IMR-90 (cell line): ENCODE results near the gene RAB9B. TPM values are rescaled to one million over a fixed set of nuclear protein-coding genes. Genes with fewer than 3 reads are reported as not detected.

Experiments
- ATAC-seq: fragments of 200-7000 bp; cut with Tn5 transposase; 2 replicates; pipeline ENCODE4 v1.9.1; 2020; ENCODE audit warnings: low read depth, mild to moderate bottlenecking, moderate library complexity
- BruUV-seq: library from RNA; stranded (reverse); fragments of 400-500 nt; replicated peaks from 2 replicates; lab custom pipeline; 2021; lab: Mats Ljungman, UMichigan
- CTCF ChIA-PET: fragments of 300-600 bp; formaldehyde crosslinking; extraction: SDS; loops from one replicate; lab custom pipeline; 2021; ENCODE audit warnings: antibody characterized with exemption; lab: Yijun Ruan, JAX
- POLR2A ChIA-PET: fragments of 300-600 bp; sonication (Branson Sonifier 250); formaldehyde crosslinking; loops from one replicate; lab custom pipeline; 2022; ENCODE audit warnings: antibody characterized with exemption; ENCODE audit not compliant: unreplicated experiment; lab: Charles Lee
- DNase-seq: peaks from one replicate; pipeline ENCODE4 v3.0.0; 2013
- H2AFZ ChIP-seq: replicated peaks from 2 replicates; pipeline ENCODE3; 2013; ENCODE audit warnings: low read length, mild to moderate bottlenecking; ENCODE audit not compliant: poor library complexity
- H2AK5ac ChIP-seq: 2 replicates; pipeline ENCODE4 v1.6.1; 2013; ENCODE audit warnings: low read depth, low read length, inconsistent platforms
- H2AK9ac ChIP-seq: replicated peaks from 2 replicates; pipeline ENCODE3; 2013; ENCODE audit warnings: mild to moderate bottlenecking, low read depth, low read length, moderate library complexity; ENCODE audit not compliant: poor library complexity
- H2BK120ac ChIP-seq: 2 replicates; pipeline ENCODE4 v1.6.1; 2013; ENCODE audit warnings: low read depth, low read length, inconsistent platforms
- H2BK15ac ChIP-seq: 3 replicates; pipeline ENCODE4 v1.6.1; 2013; ENCODE audit warnings: low read depth, low read length, inconsistent platforms
- H2BK20ac ChIP-seq: 2 replicates; pipeline ENCODE4 v1.6.1; 2013; ENCODE audit warnings: low read depth, mild to moderate bottlenecking, inconsistent platforms, low read length, moderate library complexity
- H2BK5ac ChIP-seq: 2 replicates; pipeline ENCODE4 v1.6.1; 2013; ENCODE audit warnings: mild to moderate bottlenecking, low read depth, low read length, inconsistent platforms; ENCODE audit not compliant: poor library complexity, severe bottlenecking
- H3K14ac ChIP-seq: replicated peaks from 2 replicates; pipeline ENCODE4 v1.6.1; 2013; ENCODE audit warnings: low read depth, low read length, inconsistent platforms
- H3K18ac ChIP-seq: 2 replicates; pipeline ENCODE4 v1.6.1; 2013; ENCODE audit warnings: low read depth, low read length, control low read depth
- H3K23ac ChIP-seq: 2 replicates; pipeline ENCODE4 v1.6.1; 2013; ENCODE audit warnings: low read depth, low read length, inconsistent platforms
- H3K27ac ChIP-seq: 2 replicates; pipeline ENCODE4 v1.5.1; 2013; ENCODE audit warnings: mild to moderate bottlenecking, control low read depth, low read length; ENCODE audit not compliant: insufficient read depth
- H3K27me3 ChIP-seq: 2 replicates; pipeline ENCODE4 v1.6.1; 2013; ENCODE audit warnings: low read length; ENCODE audit not compliant: control insufficient read depth, insufficient read depth
- H3K36me3 ChIP-seq: 2 replicates; pipeline ENCODE4 v1.6.1; 2013; ENCODE audit warnings: low read length, mixed read lengths; ENCODE audit not compliant: control insufficient read depth, insufficient read depth
- H3K4ac ChIP-seq: 2 replicates; pipeline ENCODE4 v1.6.1; 2013; ENCODE audit warnings: low read depth, low read length, inconsistent platforms
- H3K4me1 ChIP-seq: 2 replicates; pipeline ENCODE4 v1.6.1; 2013; ENCODE audit warnings: low read length, mixed read lengths; ENCODE audit not compliant: control insufficient read depth, insufficient read depth
- H3K4me2 ChIP-seq: 2 replicates; pipeline ENCODE4 v1.6.1; 2013; ENCODE audit warnings: low read depth, mild to moderate bottlenecking, control low read depth, low read length, moderate library complexity
- H3K4me3 ChIP-seq: 2 replicates; pipeline ENCODE4 v1.5.1; 2013; ENCODE audit warnings: low read depth, mild to moderate bottlenecking, control low read depth, low read length, moderate library complexity; ENCODE audit not compliant: insufficient read depth
- H3K56ac ChIP-seq: 2 replicates; pipeline ENCODE4 v1.6.1; 2013; ENCODE audit warnings: low read length, inconsistent platforms; ENCODE audit not compliant: insufficient read depth; ENCODE audit errors: extremely low read depth
- H3K79me1 ChIP-seq, 2 experiments: 2 replicates each; pipeline ENCODE4 v1.6.1; 2013; ENCODE audit warnings: low read length in 2 of 2, inconsistent platforms in 1 of 2, low read depth in 1 of 2
- H3K9ac ChIP-seq: 2 replicates; pipeline ENCODE4 v1.6.1; 2013; ENCODE audit warnings: low read depth, low read length, control low read depth
- H3K9me1 ChIP-seq: 2 replicates; pipeline ENCODE4 v1.6.1; 2013; ENCODE audit warnings: low read length, inconsistent platforms; ENCODE audit not compliant: insufficient read depth
- H3K9me3 ChIP-seq: 2 replicates; pipeline ENCODE4 v1.6.1; 2013; ENCODE audit warnings: low read length; ENCODE audit not compliant: control insufficient read depth, insufficient read depth
- H4K20me1 ChIP-seq: 2 replicates; pipeline ENCODE4 v1.6.1; 2013; ENCODE audit warnings: low read length, inconsistent platforms; ENCODE audit not compliant: insufficient read depth
- H4K5ac ChIP-seq: 2 replicates; pipeline ENCODE4 v1.6.1; 2013; ENCODE audit warnings: mild to moderate bottlenecking, low read depth, low read length, control low read depth
- H4K8ac ChIP-seq, 2 experiments: 2 replicates each; pipeline ENCODE4 v1.6.1; 2013; ENCODE audit warnings: low read depth in 2 of 2, low read length in 2 of 2, control low read depth in 1 of 2, inconsistent platforms in 1 of 2
- H4K91ac ChIP-seq: 2 replicates; pipeline ENCODE4 v1.6.1; 2013; ENCODE audit warnings: low read depth, low read length, inconsistent platforms; ENCODE audit not compliant: insufficient read depth
- BHLHE40 ChIP-seq: fragments of 150-350 bp; IDR thresholded peaks from 2 replicates; pipeline ENCODE4 v1.6.1; 2016; ENCODE audit warnings: mild to moderate bottlenecking, low read depth, low read length
- CEBPB ChIP-seq: IDR thresholded peaks from 2 replicates; pipeline ENCODE4 v1.6.1; 2012; ENCODE audit warnings: low read depth, low read length, improper control_type of control experiment
- CHD1 ChIP-seq: IDR thresholded peaks from 2 replicates; pipeline ENCODE4 v1.6.1; 2012; ENCODE audit warnings: low read depth, low read length, improper control_type of control experiment
- CTCF ChIP-seq: conservative IDR thresholded peaks from 2 replicates; pipeline ENCODE4 v1.5.1; 2012; ENCODE audit warnings: mild to moderate bottlenecking, low read depth, low read length, improper control_type of control experiment
- FOS ChIP-seq: fragments of 150-350 bp; IDR thresholded peaks from 2 replicates; pipeline ENCODE4 v1.6.1; 2016; ENCODE audit warnings: low read depth, low read length
- MAFK ChIP-seq: IDR thresholded peaks from 2 replicates; pipeline ENCODE4 v1.6.1; 2012; ENCODE audit warnings: low read depth, low read length, improper control_type of control experiment
- MAZ ChIP-seq: IDR thresholded peaks from 2 replicates; pipeline ENCODE4 v1.6.1; 2012; ENCODE audit warnings: low read depth, mild to moderate bottlenecking, low read length, improper control_type of control experiment, moderate library complexity, borderline replicate concordance
- POLR2A ChIP-seq: IDR thresholded peaks from 2 replicates; pipeline ENCODE4 v1.6.1; 2012; ENCODE audit warnings: mild to moderate bottlenecking, low read depth, low read length
- RAD21 ChIP-seq: IDR thresholded peaks from 2 replicates; pipeline ENCODE4 v1.6.1; 2012; ENCODE audit warnings: low read length, improper control_type of control experiment
- RCOR1 ChIP-seq: IDR thresholded peaks from 2 replicates; pipeline ENCODE4 v1.6.1; 2012; ENCODE audit warnings: mild to moderate bottlenecking, low read length, improper control_type of control experiment; ENCODE audit not compliant: insufficient replicate concordance
- RFX5 ChIP-seq: IDR thresholded peaks from 2 replicates; pipeline ENCODE4 v1.8.0; 2012; ENCODE audit warnings: low read depth, mild to moderate bottlenecking, low read length, moderate library complexity
- WGBS, 2 experiments: methylation state at CpG; one replicate each; pipeline versions ENCODE4 v1.1.5 to v1.1.7; 2013; ENCODE audit warnings: missing lambda C conversion rate in 2 of 2; ENCODE audit not compliant: insufficient read length in 1 of 2; ENCODE audit errors: extremely low coverage in 2 of 2; 5-methylcytosine and 5-hydroxymethylcytosine counted together
- dilution Hi-C: fragments of 300-500 bp; cut with HindIII; formaldehyde crosslinking; loops from one replicate; pipeline ENCODE4 v1.14.3; 2018; ENCODE audit warnings: low sequenced_read_pairs; ENCODE audit not compliant: unreplicated experiment
- in situ Hi-C: fragments of 300-500 bp; cut with MboI; formaldehyde crosslinking; loops from 3 replicates; pipeline ENCODE4 v1.14.3; 2019; ENCODE audit warnings: low sequenced_read_pairs, inconsistent platforms, mixed read lengths
- intact Hi-C: fragments of 100-400 bp; cut with micrococcal nuclease; formaldehyde crosslinking; loops from 2 replicates; pipeline ENCODE4 v1.10.0; 2022
- polyA plus RNA-seq, 3 experiments: library from polyadenylated mRNA; depleted of rRNA; stranded (reverse); fragments of >200 nt; gene quantifications; 2 replicates each; pipeline ENCODE4 v1.2.3, GENCODE V29; 2012; ENCODE audit warnings: low replicate concordance in 1 of 3
- total RNA-seq: library from RNA; depleted of rRNA; stranded (reverse); fragments of >200 nt; gene quantifications from 2 replicates; pipeline ENCODE4 v1.2.3, GENCODE V29; 2012
- TF ChIP-seq, protein P1 (sequence below): fragments of 150-350 bp; IDR thresholded peaks from 2 replicates; pipeline ENCODE4 v1.6.1; 2017; ENCODE audit warnings: mild to moderate bottlenecking, antibody characterized with exemption, low read length, low read depth
- TF ChIP-seq, protein P2 (sequence below): fragments of 150-350 bp; IDR thresholded peaks from 2 replicates; pipeline ENCODE4 v1.6.1; 2016; ENCODE audit warnings: low read depth, mild to moderate bottlenecking, low read length, moderate library complexity, borderline replicate concordance

RAB9B gene
- total and polyA plus RNA-seq, 2 of the 4 experiments (the other 2 are of a cell fraction): 0.58 to 0.90 TPM

DNA sequence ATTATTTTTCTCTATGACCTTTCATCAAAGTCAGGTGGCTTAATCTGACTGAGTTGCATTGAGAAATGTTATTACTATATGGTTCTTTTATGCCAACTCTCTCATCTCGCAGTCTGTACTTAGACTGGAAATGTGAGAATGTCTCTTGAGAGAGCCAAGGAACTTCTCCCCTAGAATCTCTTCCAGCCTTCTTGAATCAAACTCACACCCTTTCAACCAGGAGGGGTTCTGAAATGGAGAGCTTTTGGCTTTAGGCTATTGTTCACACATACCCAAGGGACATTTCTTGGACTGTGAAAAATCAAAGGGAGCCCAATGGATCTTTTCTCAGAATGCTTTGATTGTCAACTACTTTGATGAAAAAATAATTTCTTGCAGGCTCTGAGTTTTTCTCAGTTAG is 50.4 kb downstream of the RAB9B start:
- Histone ChIP-seq H4K91ac (no peak overlapping the region), H4K8ac (no peak overlapping the region), H3K23ac (no peak overlapping the region), H3K18ac (no peak overlapping the region), H4K20me1 (no peaks in the 10 kb centered on the region), H2BK15ac (no peak overlapping the region), H3K36me3 (no peaks in the 10 kb centered on the region), H3K4me3 (no peak overlapping the region), H3K4me2 (no peak overlapping the region), H3K79me1 (no peaks in the 10 kb centered on the region), H3K9me1 (no peaks in the 10 kb centered on the region), H2BK120ac (no peak overlapping the region), H3K9ac (no peak overlapping the region), H2BK20ac (no peak overlapping the region), H3K27ac (no peak overlapping the region), H3K56ac (no peak overlapping the region), H3K14ac (no peak overlapping the region), H3K9me3 (no peaks in the 10 kb centered on the region), H3K27me3 (peaks cover 31% of the 10 kb centered on the region), H3K4ac (no peak overlapping the region), H2BK5ac (no peak overlapping the region), H2AFZ (no peak overlapping the region), H2AK5ac (no peak overlapping the region), H2AK9ac (no peak overlapping the region), H3K4me1 (no peaks in the 10 kb centered on the region), H4K5ac (no peak overlapping the region)
- ATAC-seq (no peak), DNase-seq (no peak)
- CTCF ChIA-PET: no interaction called here
- TF ChIP-seq RAD21: no peak
- TF ChIP-seq MAZ: no peak
- no peak for TF ChIP-seq POLR2A
- TF ChIP-seq RCOR1: no peak
- TF ChIP-seq CTCF: no peak
- TF ChIP-seq, protein P1, sequence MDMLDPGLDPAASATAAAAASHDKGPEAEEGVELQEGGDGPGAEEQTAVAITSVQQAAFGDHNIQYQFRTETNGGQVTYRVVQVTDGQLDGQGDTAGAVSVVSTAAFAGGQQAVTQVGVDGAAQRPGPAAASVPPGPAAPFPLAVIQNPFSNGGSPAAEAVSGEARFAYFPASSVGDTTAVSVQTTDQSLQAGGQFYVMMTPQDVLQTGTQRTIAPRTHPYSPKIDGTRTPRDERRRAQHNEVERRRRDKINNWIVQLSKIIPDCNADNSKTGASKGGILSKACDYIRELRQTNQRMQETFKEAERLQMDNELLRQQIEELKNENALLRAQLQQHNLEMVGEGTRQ: no peak
- no peak for TF ChIP-seq BHLHE40
- no peak for TF ChIP-seq FOS
- TF ChIP-seq MAFK: no peak
- no peak for TF ChIP-seq CEBPB
- TF ChIP-seq, protein P2, sequence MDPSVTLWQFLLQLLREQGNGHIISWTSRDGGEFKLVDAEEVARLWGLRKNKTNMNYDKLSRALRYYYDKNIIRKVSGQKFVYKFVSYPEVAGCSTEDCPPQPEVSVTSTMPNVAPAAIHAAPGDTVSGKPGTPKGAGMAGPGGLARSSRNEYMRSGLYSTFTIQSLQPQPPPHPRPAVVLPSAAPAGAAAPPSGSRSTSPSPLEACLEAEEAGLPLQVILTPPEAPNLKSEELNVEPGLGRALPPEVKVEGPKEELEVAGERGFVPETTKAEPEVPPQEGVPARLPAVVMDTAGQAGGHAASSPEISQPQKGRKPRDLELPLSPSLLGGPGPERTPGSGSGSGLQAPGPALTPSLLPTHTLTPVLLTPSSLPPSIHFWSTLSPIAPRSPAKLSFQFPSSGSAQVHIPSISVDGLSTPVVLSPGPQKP: no peak
- TF ChIP-seq RFX5: no peak
- no peak for TF ChIP-seq CHD1
- WGBS, 2 experiments: no CpG with 5 or more reads among the region's 1 CpG
- in situ Hi-C loops: no loop called here
- no TSS peak for BruUV-seq
- dilution Hi-C loops: no loop called here
- intact Hi-C loops: no loop called here
- POLR2A ChIA-PET: no interaction called here
